GM21447 (cell line): ENCODE data around the gene KLHL22.

Experiments used
- ATAC-seq: cut with Tn5 transposase; IDR thresholded peaks from one replicate; pipeline ENCODE4 v1.9.1; 2021; ENCODE audit not compliant: unreplicated experiment

Gene KLHL22

GRCh38 chr22:20450551-20450906 lies 45.1 kb downstream of the KLHL22 start:
- ATAC-seq = no peak

DNA sequence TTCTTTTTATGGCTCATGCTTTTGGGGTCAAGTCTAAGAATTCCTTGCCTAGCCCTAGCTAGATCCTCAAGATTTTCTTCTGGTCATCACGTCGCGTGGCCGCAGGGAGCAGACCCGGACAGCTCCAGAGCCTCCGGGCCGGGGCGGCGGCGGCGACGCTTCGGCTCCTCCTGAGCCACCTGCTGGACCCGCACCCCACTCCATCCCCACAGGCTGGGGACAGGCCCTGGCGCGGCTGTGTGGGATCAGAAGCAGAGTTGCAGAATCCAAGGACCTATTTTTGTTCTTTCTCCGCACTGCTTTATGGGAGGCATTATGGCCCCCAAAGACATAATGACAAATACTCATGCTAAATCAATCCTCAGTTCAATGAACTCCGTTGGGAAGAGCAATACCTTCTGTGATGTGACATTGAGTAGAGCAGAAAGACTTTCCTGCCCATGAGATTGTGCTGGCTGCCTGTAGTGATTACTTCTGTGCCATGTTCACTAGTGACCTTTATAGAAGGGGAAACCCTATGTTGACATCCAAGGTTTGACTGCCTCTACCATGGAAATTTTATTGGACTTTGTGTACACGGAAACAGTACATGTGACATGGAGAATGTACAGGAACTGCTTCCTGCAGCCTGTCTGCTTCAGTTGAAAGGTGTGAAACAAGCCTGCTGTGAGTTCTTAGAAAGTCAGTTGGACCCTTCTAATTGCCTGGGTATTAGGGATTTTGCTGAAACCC lies 45.6 kb downstream of the KLHL22 start:
- no peak for ATAC-seq

- no peak for ATAC-seq
Measured at GRCh38 chr22:20448630-20449029, 47.0 kb downstream of the KLHL22 start.

GRCh38 chr22:20446383-20446970 lies 49.1 kb downstream of the KLHL22 start:
- no peak for ATAC-seq

DNA sequence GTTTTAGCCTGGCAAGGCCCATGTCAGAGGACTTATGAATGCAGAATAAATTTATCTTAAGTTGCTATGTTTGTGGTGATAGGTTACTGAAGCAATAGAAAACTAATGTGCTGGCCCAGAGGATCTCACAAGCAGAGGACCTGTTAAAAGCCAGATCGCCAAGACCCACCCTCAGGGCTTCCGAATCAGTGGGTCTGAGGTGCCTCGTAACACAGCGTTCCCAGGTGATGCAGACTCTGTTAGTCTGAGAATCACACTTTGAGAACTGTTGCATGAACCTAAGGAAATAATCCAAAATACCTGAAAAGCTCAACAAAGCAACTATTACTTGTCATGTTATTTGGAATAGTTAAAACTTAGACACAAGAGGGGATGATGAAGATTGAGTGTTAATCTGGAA lies 51.3 kb downstream of the KLHL22 start:
- ATAC-seq = no peak

DNA sequence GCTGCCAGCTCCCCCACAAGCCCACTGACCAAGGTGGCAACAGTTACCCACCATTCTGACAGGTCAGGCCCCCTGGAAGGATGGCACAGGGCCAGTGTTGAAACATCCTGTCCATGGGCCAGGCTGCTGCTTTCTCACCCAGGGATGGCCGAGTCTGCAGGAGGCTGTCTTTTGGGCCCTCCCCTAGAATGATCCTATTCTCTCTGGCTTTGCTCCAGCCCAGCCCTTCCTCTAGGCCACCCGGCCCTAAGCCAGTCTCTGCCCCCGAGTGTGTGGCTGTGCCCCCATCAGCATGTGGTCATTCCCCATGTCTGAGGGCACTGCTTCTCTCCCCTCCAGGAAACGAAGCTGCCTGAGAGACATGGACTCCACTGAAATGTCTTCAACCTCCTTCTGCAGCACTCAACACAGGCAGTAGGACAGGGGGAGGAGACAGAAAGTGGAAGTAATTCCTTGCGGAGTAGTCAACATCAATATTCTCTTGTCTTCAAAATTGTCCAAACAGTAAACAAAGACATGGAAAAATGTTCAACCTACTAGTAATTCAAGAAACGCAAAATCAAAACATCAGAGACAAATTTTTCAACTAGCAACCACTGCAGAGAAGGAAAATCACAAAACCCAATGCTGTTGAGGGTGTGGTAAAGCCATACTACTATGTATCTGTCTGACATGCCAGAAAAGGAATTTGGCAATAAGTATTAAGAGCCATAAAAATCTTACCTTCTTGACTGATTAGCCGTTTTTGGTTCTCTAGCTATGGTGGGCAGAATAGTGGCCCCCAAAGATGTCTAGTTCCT lies 52.9 kb downstream of the KLHL22 start:
- ATAC-seq = no peak

DNA sequence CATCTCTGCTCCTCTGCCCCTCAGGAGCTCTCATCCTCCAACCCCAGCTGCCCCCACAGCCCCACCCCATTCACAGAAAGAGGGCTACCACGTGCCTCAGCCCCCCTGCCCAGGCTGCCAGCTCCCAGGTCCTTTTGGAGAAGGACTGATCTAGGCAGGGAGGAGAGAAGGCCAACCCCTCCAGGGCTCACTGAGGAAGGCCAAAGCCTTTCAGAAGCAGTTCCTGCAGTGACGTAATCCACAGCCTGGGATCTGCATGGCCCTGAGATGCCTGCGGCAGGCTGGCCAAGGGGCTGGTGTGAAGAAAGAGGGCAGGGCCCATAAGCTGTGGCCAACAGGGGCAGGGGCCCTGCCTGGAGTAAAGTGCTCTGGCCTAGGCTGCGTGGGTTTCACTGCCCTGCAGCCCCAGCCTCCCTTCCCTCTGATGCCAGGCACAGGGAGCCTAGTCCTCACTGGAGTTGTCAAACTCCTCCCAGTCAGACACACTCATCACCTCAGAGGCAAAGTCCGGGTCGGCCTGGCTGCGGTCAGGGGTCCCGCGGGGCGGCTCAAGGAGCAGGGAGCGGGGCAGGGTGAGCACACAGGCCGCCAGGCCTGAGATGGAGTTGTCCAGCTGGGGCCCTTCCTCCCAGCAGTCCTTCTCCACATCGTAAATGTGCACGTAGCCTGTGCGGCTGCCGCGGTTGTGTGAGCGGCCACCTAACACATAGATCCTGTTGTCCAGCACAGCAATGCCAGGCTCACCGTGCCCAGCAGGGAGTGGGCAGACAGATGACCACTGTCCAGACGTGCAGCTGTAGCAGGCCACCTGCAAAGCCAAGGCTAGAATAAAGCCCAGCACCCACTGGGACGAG lies 53.7 kb downstream of the KLHL22 start:
- no peak for ATAC-seq

DNA sequence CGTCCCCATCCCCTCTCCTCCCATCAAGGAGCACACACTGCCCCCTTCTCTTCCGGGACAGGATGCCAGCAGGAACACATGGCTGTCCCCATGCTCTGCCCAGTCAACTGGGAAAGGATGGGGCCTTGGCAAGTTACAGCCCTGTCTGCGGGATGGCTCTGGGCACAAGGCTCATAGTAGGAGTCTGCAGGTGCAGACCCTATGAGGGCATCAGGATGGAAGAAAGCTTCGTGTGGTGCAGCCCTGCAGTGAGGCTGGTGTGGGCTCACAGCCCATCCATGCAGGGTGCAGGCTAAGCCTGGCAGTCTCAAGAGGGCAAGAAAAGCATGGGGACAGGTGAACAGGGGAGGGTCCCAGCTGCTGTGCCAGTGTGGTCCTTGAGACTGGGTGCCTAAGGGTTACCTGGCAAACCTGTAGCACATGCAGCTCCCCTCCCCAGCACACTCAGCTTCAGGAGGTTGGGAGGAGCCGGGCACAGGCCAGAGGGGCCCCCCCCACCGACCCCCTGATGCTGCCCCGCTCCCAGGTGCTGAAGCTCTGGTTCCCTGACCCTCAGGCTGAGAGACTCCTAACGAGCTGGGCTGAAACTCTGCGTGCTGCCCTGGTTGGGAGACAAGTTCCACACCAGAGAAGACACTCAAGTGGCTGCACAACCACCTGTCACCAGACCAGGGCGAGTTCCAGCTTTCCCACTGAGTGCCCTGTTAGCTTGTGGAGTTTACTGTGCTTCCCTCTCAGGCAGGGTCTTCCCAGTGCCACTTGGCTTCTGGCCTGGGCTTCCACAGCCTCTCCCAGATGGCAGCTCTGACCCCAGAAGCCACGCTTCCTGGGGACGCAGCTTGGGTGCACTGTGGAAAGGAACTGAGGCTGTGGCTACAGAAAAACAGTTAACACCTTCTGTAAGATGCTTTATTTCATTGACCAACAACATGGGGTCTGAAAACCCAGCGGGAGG lies 54.7 kb downstream of the KLHL22 start:
- no peak for ATAC-seq

DNA sequence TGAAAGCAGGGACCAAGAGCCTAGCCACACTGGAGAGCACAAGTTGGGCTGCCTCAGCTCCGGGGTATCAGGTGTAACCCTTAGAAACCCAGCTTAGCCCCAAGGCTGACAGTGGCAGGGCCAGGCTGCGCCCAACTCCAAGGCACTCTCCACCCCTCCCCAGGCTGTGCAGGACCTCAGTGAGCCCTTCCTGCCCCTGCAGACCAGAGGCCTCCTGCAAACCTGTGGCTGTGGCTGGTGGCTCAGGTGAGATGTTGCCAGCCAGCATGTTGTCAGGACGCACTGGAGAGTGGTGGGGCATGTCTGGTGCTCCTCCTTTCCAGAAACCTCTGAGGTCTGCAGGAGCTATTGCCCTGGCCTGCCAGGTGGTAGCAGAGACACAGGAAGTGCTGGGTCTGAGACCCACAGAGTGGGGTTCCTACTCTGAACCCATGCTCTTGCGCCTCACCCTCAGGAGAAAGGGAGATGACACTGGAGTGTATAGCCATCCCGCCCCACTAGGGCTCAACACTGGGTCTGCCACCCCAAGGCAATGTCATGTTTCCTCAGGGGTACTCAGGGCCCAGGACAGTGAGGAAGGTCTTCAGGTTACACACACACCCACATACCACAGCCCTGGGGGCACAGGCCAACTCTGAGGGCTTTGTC lies 55.5 kb downstream of the KLHL22 start:
- no peak for ATAC-seq

DNA sequence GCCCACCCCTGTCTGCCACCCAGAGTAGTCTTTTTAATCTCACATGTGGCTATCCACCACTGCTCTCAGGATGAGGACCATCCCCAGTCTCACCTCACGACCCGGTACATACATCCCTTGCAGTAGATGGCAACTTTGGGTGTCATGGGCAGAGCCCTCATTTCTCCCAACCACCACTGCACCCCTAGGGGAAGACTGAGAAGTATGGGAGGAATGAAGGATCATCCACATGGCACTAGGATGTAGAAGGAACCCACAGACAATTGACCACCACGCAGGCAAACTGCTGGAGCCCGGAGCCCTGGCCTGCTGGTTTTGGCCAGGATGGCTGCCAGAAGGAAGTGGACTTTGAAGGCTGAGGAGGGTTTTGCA lies 56.1 kb downstream of the KLHL22 start:
- no peak for ATAC-seq

GRCh38 chr22:20438678-20439492 lies 56.7 kb downstream of the KLHL22 start:
- no peak for ATAC-seq

GRCh38 chr22:20438427-20438677 lies 57.2 kb downstream of the KLHL22 start:
- no peak for ATAC-seq

GRCh38 chr22:20437613-20438426 lies 57.8 kb downstream of the KLHL22 start, which contains the start of gene SCARF2:
Gene SCARF2 (minus strand): TSS chr22:20437825. CDS start chr22:20437754, 71 bp downstream.
- ATAC-seq = no peak

- no peak for ATAC-seq
Measured at GRCh38 chr22:20436768-20437612, 58.6 kb downstream of the KLHL22 start.

DNA sequence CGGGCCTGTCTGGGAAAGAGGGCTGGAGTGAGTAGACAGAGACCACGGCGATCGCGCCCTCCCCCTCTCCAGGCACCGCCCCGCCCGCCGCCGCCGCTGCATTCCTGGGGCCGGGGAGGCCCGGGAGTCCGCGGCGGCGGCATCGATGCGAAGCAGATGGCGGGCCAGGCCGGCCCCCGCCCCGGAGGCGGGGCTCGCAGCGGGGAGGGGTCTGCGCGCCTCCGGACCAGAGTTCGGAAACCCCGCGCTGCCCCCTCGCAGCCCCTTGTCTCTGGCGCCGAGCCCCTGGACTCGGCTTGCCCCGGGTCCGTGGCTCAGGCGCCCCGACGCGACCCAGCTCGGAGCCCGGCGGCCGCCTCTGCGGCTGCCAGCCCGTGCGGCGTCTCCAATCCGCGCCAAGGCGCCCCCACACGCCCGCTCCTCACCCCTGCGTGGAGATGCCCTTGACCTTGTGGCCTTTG lies 59.3 kb downstream of the KLHL22 start:
- no peak for ATAC-seq

DNA sequence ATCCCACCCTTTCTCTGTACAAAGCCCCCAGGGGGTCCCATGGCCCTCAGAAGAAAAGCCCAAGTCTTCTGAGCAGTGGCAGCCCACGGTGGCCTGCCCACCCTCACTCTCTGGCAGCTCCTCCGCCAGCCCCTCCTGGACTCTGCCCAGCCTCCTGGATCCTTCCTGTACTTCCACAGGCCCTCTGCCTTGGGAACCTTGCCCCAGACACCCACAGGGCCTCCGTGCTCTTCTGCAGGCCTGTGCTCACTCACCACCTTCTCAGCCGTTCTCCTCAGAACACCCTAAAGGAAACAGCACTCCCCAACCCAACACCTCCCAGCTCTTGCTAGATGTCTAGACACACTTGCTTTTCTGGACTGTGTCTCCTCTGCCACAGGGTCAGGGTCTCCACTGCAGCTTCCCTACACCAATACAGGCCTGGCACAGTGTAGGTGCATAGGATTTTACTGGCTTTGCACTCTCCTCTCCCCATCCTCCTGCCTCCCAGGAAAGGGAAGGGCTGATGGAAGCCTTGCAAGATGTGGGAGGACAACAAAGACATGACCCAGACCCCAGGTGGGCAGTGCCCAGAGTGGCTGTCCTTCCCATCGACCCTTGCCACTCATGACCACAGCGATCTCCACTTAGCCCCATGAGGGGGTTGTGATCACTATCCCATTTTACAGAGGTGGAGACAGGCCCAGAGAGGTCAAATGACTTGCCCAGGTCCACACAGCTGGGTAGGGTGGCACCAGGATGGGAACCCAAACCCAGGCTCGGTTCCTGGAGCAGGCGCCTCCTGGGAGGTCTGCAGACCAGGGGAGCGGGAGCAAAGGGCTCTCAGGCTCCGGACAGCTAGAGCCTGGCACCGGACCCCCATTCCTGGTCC lies 59.9 kb downstream of the KLHL22 start:
- ATAC-seq = no peak
